HL-60 (cell line): Measurements from ENCODE around the gene ATP11A.

ENCODE experiments used
- CTCF ChIP-seq: IDR thresholded peaks from one replicate; pipeline ENCODE4 v1.5.1; 2011; ENCODE audit warnings: low read length, control low read depth, inconsistent platforms; ENCODE audit not compliant: insufficient read depth
- POLR2AphosphoS5 ChIP-seq: IDR thresholded peaks from 2 replicates; pipeline ENCODE4 v1.6.1; 2012; ENCODE audit warnings: low read depth
- REST ChIP-seq: IDR thresholded peaks from 2 replicates; pipeline ENCODE4 v1.6.1; 2012; ENCODE audit warnings: low read depth; ENCODE audit not compliant: insufficient replicate concordance

- TF ChIP-seq CTCF (no peak), POLR2AphosphoS5 (no peak), REST (no peak)
Measured at GRCh38 chr13:112855859-112856258, 166.0 kb downstream of the ATP11A start.
